ENCODE data around the gene PPP1R7. TPM values are rescaled to one million over a fixed set of nuclear protein-coding genes. Genes with fewer than 3 reads are reported as not detected.

Gene PPP1R7, protein sequence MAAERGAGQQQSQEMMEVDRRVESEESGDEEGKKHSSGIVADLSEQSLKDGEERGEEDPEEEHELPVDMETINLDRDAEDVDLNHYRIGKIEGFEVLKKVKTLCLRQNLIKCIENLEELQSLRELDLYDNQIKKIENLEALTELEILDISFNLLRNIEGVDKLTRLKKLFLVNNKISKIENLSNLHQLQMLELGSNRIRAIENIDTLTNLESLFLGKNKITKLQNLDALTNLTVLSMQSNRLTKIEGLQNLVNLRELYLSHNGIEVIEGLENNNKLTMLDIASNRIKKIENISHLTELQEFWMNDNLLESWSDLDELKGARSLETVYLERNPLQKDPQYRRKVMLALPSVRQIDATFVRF
- 58.3 to 73.5 TPM (median 61.4 TPM) in 5 replicates for total RNA-seq (2022; extraction: Qiagen RNA extraction; ENCODE audit: low read depth)

DNA sequence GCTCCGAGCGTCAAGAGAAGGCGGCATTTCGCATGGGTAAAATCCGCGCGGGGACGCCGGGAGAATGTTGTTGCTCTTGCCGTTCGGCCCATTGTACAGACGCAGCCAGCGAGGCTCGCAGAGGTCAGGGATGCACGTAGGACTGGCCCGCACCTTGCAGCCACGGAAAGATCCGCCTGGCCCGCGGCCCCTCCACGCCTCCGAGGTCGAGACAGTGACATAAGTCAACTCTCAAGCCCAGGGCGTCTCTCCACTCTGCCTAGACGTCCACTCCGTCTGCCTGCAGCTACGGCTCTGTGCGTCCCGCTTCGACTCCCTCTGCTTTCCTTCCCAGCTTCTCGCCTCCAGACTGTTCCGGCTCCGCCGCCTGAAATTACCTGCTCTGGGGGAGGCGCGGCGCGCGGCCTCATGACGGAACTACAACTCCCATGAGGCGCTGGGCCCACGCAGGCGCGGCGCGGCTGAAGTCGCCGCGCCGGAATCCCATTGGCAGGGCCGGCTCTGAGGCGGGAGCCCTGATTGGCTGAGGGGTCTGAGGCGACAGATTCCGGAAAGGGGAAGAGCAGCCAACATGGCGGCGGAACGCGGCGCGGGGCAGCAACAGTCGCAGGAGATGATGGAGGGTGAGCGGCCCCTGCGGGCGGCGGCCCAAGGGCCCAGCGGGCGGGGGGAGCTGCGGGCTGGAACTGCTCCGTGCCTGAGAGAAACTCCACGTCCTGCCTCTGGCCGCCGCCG, at the start of gene PPP1R7:
Gene PPP1R7, plus strand, starts transcription at position 543 of the 735 bp plus-strand sequence. Its CDS starts 29 bp downstream, at position 572.

DNA sequence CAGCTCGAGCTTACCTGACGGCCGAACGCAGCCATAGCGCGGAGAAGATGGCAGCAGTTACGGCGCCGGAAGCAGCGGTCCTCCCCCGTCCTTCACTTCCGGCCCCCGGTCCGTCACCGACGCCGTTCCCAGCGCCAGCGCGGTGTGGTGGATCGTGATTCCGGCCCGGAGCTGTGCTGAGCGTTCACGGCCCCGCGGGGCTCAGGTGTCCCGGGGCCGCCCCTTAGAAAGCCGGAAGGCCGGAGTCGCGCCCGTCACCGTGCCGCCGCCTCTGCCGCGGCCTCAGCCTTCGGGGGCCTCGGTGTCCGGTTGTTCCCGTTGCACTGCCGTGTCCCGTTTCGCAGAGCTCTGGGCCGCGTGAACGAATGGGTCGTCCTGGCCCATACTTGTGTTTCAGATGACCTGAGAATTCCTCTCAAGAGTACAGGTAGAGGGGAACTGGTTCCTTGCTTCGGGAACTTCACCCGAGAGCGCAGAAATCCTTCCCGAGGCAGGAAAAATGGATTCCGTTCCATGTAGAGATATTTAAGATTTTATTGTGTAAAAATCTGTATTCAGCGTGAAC, 47.9 kb upstream of the PPP1R7 start, which contains the start of gene MTERF4:
Gene MTERF4, minus strand, starts transcription at position 49 of the 565 bp plus-strand sequence. Its CDS starts 14 bp downstream, at position 35.

DNA sequence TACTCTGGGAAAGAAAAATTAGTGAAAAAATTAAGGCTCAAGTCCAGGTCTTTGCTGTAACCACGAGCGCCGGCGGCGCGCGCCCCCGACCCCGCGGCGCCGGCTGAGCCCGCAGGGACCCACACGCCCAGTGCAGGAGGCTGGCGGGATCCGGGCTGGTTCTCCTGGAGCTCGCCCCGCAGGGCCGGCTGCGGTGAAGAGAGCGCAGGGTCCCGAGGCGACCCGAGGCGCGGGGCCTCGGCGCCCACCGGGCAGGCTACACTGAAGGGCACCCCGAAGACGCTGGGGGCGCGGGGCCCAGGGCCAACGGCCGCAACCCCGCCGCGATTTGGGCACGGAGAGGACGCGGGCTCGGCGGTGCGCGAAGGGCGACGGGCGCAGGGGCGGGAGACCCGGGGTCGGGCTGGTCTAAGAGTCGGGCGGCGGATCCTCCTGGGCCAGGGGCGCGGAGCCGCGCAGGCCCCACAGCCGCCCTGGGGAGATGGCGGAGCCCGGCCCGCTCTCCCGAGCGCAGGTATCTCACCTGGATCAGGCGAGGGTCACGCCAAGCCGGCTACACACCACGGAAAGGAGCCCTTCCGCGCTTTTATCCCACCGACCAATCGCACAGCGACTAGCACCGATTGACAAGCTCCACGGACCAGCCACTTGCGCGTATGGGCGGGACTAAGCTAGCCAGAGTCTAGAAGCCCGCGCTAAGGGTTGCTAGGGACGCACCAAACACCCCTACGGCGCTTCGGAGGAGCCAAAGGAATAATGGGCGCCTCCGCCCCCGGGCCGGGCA, 1.2 kb upstream of the PPP1R7 start, which contains the start of gene PASK:
Gene PASK, minus strand, starts transcription at position 582 of the 784 bp plus-strand sequence. CDS start 6,440 bp downstream, outside the sequence.

DNA sequence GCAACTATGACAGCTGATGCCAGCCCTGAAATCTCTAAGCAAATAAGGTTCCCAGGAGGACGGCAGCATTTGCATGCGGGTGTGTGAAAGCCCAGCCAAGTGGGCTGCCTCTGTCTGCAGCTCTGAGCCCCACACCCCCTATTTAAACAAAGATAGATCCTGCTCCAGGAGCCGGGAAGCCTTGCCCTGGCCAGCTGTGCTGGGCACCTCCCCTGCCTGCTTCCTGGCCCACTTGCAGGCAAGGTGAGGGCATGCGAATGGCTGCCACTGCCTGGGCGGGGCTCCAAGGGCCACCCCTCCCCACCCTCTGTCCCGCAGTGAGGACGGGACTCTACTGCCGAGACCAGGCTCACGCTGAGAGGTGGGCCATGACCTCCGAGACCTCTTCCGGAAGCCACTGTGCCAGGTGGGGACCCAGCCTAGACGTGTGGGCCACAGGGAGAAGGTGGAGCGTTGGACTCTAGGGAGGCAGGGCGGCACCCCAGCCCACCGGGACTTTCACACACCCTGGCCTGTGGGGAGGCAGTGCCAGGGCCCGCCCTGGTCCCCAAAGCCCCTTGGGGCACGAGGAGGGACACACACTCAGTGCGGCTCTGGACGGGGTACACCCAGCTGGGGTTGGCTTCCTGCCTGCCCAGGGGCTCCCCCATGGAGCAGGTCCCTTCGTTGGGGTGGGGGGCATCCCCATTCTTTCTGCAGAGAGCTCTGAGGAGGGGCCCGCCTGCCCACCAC, 38.3 kb downstream of the PPP1R7 start, which contains the start of gene ANO7:
Gene ANO7, plus strand, starts transcription at position 317 of the 732 bp plus-strand sequence. CDS start 1,387 bp downstream, outside the sequence.

Other genes with a start within 250 kb of the PPP1R7 start
- gene CROCC2, start 244.1 kb upstream of the PPP1R7 start, total RNA-seq (2022; extraction: Qiagen RNA extraction; ENCODE audit: low read depth): not detected in 5 replicates
- 0.42 to 0.72 TPM (median 0.58 TPM) in 5 replicates for gene SNED1, start 151.8 kb upstream of the PPP1R7 start, total RNA-seq (2022; extraction: Qiagen RNA extraction; ENCODE audit: low read depth)
- gene MTERF4, start 48.2 kb upstream of the PPP1R7 start, total RNA-seq (2022; extraction: Qiagen RNA extraction; ENCODE audit: low read depth): 25.1 to 33.1 TPM (median 26.4 TPM) in 5 replicates
- gene PASK, start 995 bp upstream of the PPP1R7 start, total RNA-seq (2022; extraction: Qiagen RNA extraction; ENCODE audit: low read depth): 8.0 to 9.9 TPM (median 9.2 TPM) in 5 replicates
- 1.4 to 2.5 TPM (median 2.1 TPM) in 5 replicates for gene ANO7, start 38.2 kb downstream of the PPP1R7 start, total RNA-seq (2022; extraction: Qiagen RNA extraction; ENCODE audit: low read depth)
- gene HDLBP, start 165.2 kb downstream of the PPP1R7 start, total RNA-seq (2022; extraction: Qiagen RNA extraction; ENCODE audit: low read depth): 260 to 289 TPM (median 272 TPM) in 5 replicates
- 247 to 307 TPM (median 275 TPM) in 5 replicates for gene SEPTIN2, start 165.5 kb downstream of the PPP1R7 start, total RNA-seq (2022; extraction: Qiagen RNA extraction; ENCODE audit: low read depth)
- 20.5 to 28.4 TPM (median 25.3 TPM) in 5 replicates for gene FARP2, start 205.8 kb downstream of the PPP1R7 start, total RNA-seq (2022; extraction: Qiagen RNA extraction; ENCODE audit: low read depth)